CD4-positive, alpha-beta T cell treated with Interleukin-17A for 1 hour (primary cell): ENCODE data around the gene PTPRD.

Source experiments
- DNase-seq: peaks from one replicate; pipeline ENCODE4 v3.0.0-alpha.2; 2020

PTPRD gene

GRCh38 chr9:10260501-10260900 lies 352.3 kb downstream of the PTPRD start:
- DNase-seq, result no peak

- DNase-seq, result no peak
Measured at GRCh38 chr9:10259668-10260067, 353.1 kb downstream of the PTPRD start.

GRCh38 chr9:10255758-10256157 lies 357.0 kb downstream of the PTPRD start:
- DNase-seq, result no peak

- no peak for DNase-seq
Measured at GRCh38 chr9:10254338-10254737, 358.5 kb downstream of the PTPRD start.

- no peak for DNase-seq
Measured at GRCh38 chr9:10253341-10253740, 359.5 kb downstream of the PTPRD start.

GRCh38 chr9:10252174-10252573 lies 360.6 kb downstream of the PTPRD start:
- no peak for DNase-seq

- DNase-seq, result no peak
Measured at GRCh38 chr9:10251490-10251889, 361.3 kb downstream of the PTPRD start.

- no peak for DNase-seq
Measured at GRCh38 chr9:10250219-10250618, 362.6 kb downstream of the PTPRD start.

- no peak for DNase-seq
Measured at GRCh38 chr9:10248890-10249289, 363.9 kb downstream of the PTPRD start.

GRCh38 chr9:10242255-10242654 lies 370.5 kb downstream of the PTPRD start:
- DNase-seq, result no peak

- no peak for DNase-seq
Measured at GRCh38 chr9:10238087-10238486, 374.7 kb downstream of the PTPRD start.

- DNase-seq, result no peak
Measured at GRCh38 chr9:10237584-10237983, 375.2 kb downstream of the PTPRD start.

GRCh38 chr9:10236161-10236560 lies 376.6 kb downstream of the PTPRD start:
- no peak for DNase-seq

- DNase-seq, result no peak
Measured at GRCh38 chr9:10235376-10235775, 377.4 kb downstream of the PTPRD start.

GRCh38 chr9:10232352-10232930 lies 380.4 kb downstream of the PTPRD start:
- no peak for DNase-seq

- DNase-seq, result no peak
Measured at GRCh38 chr9:10230512-10230911, 382.3 kb downstream of the PTPRD start.

- DNase-seq, result no peak
Measured at GRCh38 chr9:10228082-10228481, 384.7 kb downstream of the PTPRD start.

GRCh38 chr9:10226996-10227395 lies 385.8 kb downstream of the PTPRD start:
- DNase-seq, result no peak

- DNase-seq, result no peak
Measured at GRCh38 chr9:10212702-10213101, 400.1 kb downstream of the PTPRD start.

- no peak for DNase-seq
Measured at GRCh38 chr9:10208691-10209069, 404.1 kb downstream of the PTPRD start.

- DNase-seq, result no peak
Measured at GRCh38 chr9:10204276-10204675, 408.5 kb downstream of the PTPRD start.

- DNase-seq, result no peak
Measured at GRCh38 chr9:10173561-10173960, 439.2 kb downstream of the PTPRD start.

- no peak for DNase-seq
Measured at GRCh38 chr9:10172476-10172875, 440.3 kb downstream of the PTPRD start.

GRCh38 chr9:10168241-10168640 lies 444.6 kb downstream of the PTPRD start:
- no peak for DNase-seq

- DNase-seq, result no peak
Measured at GRCh38 chr9:10148796-10149195, 464.0 kb downstream of the PTPRD start.
